ENCODE data around the gene APBB2. TPM values are rescaled to one million over a fixed set of nuclear protein-coding genes. Genes with fewer than 3 reads are reported as not detected.

Gene APBB2
- total and polyA plus RNA-seq, 3 donors from 2014 or later, result 19.7 to 77.9 (median 59.8) TPM

DNA sequence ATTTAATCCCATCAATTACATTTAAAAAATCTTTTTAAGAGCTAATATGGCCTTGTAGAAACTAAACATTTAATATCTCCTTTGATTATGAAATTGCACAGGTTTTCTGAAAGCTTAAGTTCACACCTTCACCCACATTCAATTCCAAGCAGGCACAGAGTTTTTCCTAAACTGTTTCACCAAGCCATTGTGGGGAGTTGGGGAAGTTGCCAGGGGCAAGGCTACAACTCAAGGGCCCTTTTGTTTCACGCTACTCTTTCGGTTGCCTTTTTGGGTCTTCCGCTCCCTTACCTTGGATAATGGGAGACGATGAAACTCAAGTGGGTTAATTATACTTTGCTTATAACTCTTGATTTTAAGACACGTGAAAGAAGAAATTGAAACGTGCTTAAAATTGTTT lies 33.3 kb downstream of the APBB2 start:
- Histone ChIP-seq H3K4me1 (peaks cover 20% of the 10 kb centered on the region), H3K36me3 (ENCODE audit: low read depth, missing control alignments) (no peaks in the 10 kb centered on the region), H3K4me3 (no peak overlapping the region), H3K27ac (no peak overlapping the region), H3K27me3 (no peaks in the 10 kb centered on the region), H3K9me3 (no peaks in the 10 kb centered on the region)
- intact Hi-C loops (cut with DNase I; ENCODE audit: low total_unique reads), result no loop called here
- no peak for DNase-seq
- 95 to 96% methylated on average over 6 of the region's 6 CpGs for WGBS, 2 donors
- no peak for TF ChIP-seq POLR2A (IDR thresholded peaks at IDR 0.05)
- TF ChIP-seq, protein P1, sequence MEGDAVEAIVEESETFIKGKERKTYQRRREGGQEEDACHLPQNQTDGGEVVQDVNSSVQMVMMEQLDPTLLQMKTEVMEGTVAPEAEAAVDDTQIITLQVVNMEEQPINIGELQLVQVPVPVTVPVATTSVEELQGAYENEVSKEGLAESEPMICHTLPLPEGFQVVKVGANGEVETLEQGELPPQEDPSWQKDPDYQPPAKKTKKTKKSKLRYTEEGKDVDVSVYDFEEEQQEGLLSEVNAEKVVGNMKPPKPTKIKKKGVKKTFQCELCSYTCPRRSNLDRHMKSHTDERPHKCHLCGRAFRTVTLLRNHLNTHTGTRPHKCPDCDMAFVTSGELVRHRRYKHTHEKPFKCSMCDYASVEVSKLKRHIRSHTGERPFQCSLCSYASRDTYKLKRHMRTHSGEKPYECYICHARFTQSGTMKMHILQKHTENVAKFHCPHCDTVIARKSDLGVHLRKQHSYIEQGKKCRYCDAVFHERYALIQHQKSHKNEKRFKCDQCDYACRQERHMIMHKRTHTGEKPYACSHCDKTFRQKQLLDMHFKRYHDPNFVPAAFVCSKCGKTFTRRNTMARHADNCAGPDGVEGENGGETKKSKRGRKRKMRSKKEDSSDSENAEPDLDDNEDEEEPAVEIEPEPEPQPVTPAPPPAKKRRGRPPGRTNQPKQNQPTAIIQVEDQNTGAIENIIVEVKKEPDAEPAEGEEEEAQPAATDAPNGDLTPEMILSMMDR (IDR thresholded peaks at IDR 0.05), result no peak

DNA sequence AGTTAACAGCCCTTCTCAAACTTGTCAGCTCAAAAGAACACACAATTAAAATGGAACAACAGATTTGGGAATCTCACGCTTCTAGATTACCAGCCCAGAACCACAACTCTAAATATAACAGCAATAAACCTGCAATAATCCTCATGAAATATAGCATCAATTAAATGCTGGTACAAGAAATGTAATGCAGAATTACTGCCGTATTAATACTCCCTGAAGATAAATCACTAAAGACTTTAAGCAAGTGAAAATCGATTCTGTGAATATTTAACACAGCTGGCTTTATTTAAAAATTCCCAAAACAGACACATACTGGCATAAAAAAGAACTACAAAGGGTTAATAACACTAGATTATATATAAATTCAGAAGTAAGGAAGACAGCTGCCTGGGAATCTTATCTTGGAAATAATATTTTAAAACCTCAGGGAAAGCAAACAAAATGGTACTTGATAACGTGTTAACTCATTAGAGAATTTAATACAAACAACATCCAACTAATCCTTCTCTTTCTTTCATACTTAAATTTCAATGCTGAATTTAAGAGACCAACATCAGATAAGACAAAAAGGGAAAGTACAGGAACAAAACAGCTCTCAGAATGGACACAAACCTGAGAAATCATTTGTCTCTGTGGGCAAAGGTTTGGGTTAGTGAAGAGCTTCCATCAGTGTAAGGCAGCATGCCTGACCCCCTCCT lies 34.7 kb downstream of the APBB2 start:
- H3K9me3 ChIP-seq, result no peaks in the 10 kb centered on the region
- DNase-seq, result no peak
- intact Hi-C loops (cut with DNase I; ENCODE audit: low total_unique reads), result no loop called here
- no peak overlapping the region for H3K27ac ChIP-seq
- no peaks in the 10 kb centered on the region for H3K27me3 ChIP-seq
- no peak overlapping the region for H3K4me3 ChIP-seq
- H3K4me1 ChIP-seq, result peaks cover 20% of the 10 kb centered on the region
- H3K36me3 ChIP-seq (ENCODE audit: low read depth, missing control alignments), result no peaks in the 10 kb centered on the region
- 42 to 61% methylated on average over 4 of the region's 4 CpGs for WGBS, 2 donors
- TF ChIP-seq, protein P1 (IDR thresholded peaks at IDR 0.05), result no peak
- TF ChIP-seq POLR2A (IDR thresholded peaks at IDR 0.05), result no peak

DNA sequence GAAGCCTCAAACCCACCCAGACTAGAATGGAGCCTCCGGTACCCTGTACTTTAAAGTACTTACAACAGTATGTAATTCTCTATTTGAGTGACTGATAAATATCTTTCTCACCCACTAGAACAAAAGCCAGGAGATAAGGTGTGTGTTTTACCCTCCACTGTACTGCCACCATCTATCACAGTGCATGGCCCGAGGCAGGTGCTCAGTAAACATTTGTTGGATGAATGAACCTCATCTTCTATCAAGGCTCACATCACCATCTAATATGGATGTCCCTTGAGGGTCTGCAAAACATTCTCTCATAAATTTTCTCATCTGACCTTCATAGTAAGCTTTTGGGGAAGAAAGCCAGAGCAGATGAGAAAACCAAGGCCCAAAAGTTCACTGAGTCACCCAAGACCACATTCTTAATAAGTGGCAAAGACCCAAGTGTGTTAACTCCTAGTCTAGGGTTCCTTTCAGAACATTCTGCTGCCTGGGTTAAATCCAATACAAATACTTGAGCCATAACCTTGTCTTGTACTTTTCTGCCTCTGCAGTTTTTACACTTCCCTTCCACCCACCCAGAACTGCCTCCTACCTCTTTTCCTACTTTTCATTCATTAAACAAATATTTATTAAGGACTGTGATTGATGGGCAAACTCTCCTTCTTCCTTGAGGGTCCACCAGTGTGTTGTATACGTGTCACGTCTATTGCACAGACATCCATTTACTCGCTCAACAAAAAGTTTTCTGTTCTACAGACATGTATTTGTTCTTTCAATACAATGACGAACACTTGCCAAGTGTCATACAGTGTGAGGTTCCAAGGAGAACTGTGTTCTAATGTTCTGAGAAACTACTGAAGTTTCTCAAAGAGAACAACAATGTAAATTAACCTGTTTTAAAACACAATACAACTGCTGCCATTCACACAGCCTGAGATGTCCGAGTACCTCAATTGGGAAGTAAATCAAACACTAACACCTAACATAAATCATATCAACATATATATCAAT lies 35.7 kb downstream of the APBB2 start:
- no peaks in the 10 kb centered on the region for H3K27me3 ChIP-seq
- H3K27ac ChIP-seq, result no peak overlapping the region
- intact Hi-C loops (cut with DNase I; ENCODE audit: low total_unique reads), result no loop called here
- no peak overlapping the region for H3K4me3 ChIP-seq
- peaks cover 20% of the 10 kb centered on the region for H3K4me1 ChIP-seq
- H3K9me3 ChIP-seq, result no peaks in the 10 kb centered on the region
- WGBS, 2 donors, result 52 to 73% methylated on average over 7 of the region's 7 CpGs
- no peak for TF ChIP-seq POLR2A (IDR thresholded peaks at IDR 0.05)
- TF ChIP-seq, protein P1 (IDR thresholded peaks at IDR 0.05), result no peak
- no peak for DNase-seq
- no peaks in the 10 kb centered on the region for H3K36me3 ChIP-seq (ENCODE audit: low read depth, missing control alignments)

DNA sequence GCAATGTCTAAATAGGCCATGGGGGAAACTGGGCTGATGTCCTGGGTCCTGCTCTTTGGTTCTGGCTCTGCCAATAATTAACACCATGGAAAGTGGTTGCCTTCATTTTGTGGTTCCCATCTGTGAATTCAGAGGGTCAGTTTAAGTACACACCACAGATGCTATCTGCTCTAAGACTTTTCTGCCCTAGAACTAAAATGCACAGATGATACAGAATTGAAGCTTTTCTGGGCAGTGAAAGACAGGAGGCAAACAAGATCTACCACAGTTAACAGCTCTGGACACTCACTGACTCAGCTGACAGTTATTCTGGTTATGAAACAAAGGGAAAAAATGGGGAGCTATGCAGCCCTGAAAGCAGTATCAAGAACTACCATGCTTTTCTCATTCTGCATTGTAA lies 37.3 kb downstream of the APBB2 start:
- no peak for DNase-seq
- Histone ChIP-seq H3K36me3 (ENCODE audit: low read depth, missing control alignments) (no peaks in the 10 kb centered on the region), H3K4me1 (peaks cover 20% of the 10 kb centered on the region), H3K9me3 (no peaks in the 10 kb centered on the region), H3K27ac (no peak overlapping the region), H3K27me3 (no peaks in the 10 kb centered on the region), H3K4me3 (no peak overlapping the region)
- intact Hi-C loops (cut with DNase I; ENCODE audit: low total_unique reads), result no loop called here
- TF ChIP-seq POLR2A (IDR thresholded peaks at IDR 0.05), result no peak
- TF ChIP-seq, protein P1 (IDR thresholded peaks at IDR 0.05), result no peak
